IMR-90 (cell line): ENCODE data around the gene POU2AF2. TPM values are rescaled to one million over a fixed set of nuclear protein-coding genes. Genes with fewer than 3 reads are reported as not detected.

Experiments
- ATAC-seq: fragments of 200-7000 bp; cut with Tn5 transposase; 2 replicates; pipeline ENCODE4 v1.9.1; 2020; ENCODE audit warnings: low read depth, mild to moderate bottlenecking, moderate library complexity
- BruUV-seq: library from RNA; stranded (reverse); fragments of 400-500 nt; replicated peaks from 2 replicates; lab custom pipeline; 2021; lab: Mats Ljungman, UMichigan
- CTCF ChIA-PET: fragments of 300-600 bp; formaldehyde crosslinking; extraction: SDS; loops from one replicate; lab custom pipeline; 2021; ENCODE audit warnings: antibody characterized with exemption; lab: Yijun Ruan, JAX
- POLR2A ChIA-PET: fragments of 300-600 bp; sonication (Branson Sonifier 250); formaldehyde crosslinking; loops from one replicate; lab custom pipeline; 2022; ENCODE audit warnings: antibody characterized with exemption; ENCODE audit not compliant: unreplicated experiment; lab: Charles Lee
- DNase-seq: peaks from one replicate; pipeline ENCODE4 v3.0.0; 2013
- H2AFZ ChIP-seq: replicated peaks from 2 replicates; pipeline ENCODE3; 2013; ENCODE audit warnings: low read length, mild to moderate bottlenecking; ENCODE audit not compliant: poor library complexity
- H2AK5ac ChIP-seq: 2 replicates; pipeline ENCODE4 v1.6.1; 2013; ENCODE audit warnings: low read depth, low read length, inconsistent platforms
- H2AK9ac ChIP-seq: replicated peaks from 2 replicates; pipeline ENCODE3; 2013; ENCODE audit warnings: mild to moderate bottlenecking, low read depth, low read length, moderate library complexity; ENCODE audit not compliant: poor library complexity
- H2BK120ac ChIP-seq: 2 replicates; pipeline ENCODE4 v1.6.1; 2013; ENCODE audit warnings: low read depth, low read length, inconsistent platforms
- H2BK15ac ChIP-seq: 3 replicates; pipeline ENCODE4 v1.6.1; 2013; ENCODE audit warnings: low read depth, low read length, inconsistent platforms
- H2BK20ac ChIP-seq: 2 replicates; pipeline ENCODE4 v1.6.1; 2013; ENCODE audit warnings: low read depth, mild to moderate bottlenecking, inconsistent platforms, low read length, moderate library complexity
- H2BK5ac ChIP-seq: 2 replicates; pipeline ENCODE4 v1.6.1; 2013; ENCODE audit warnings: mild to moderate bottlenecking, low read depth, low read length, inconsistent platforms; ENCODE audit not compliant: poor library complexity, severe bottlenecking
- H3K14ac ChIP-seq: replicated peaks from 2 replicates; pipeline ENCODE4 v1.6.1; 2013; ENCODE audit warnings: low read depth, low read length, inconsistent platforms
- H3K18ac ChIP-seq: 2 replicates; pipeline ENCODE4 v1.6.1; 2013; ENCODE audit warnings: low read depth, low read length, control low read depth
- H3K23ac ChIP-seq: 2 replicates; pipeline ENCODE4 v1.6.1; 2013; ENCODE audit warnings: low read depth, low read length, inconsistent platforms
- H3K27ac ChIP-seq: 2 replicates; pipeline ENCODE4 v1.5.1; 2013; ENCODE audit warnings: mild to moderate bottlenecking, control low read depth, low read length; ENCODE audit not compliant: insufficient read depth
- H3K27me3 ChIP-seq: 2 replicates; pipeline ENCODE4 v1.6.1; 2013; ENCODE audit warnings: low read length; ENCODE audit not compliant: control insufficient read depth, insufficient read depth
- H3K36me3 ChIP-seq: 2 replicates; pipeline ENCODE4 v1.6.1; 2013; ENCODE audit warnings: low read length, mixed read lengths; ENCODE audit not compliant: control insufficient read depth, insufficient read depth
- H3K4ac ChIP-seq: 2 replicates; pipeline ENCODE4 v1.6.1; 2013; ENCODE audit warnings: low read depth, low read length, inconsistent platforms
- H3K4me1 ChIP-seq: 2 replicates; pipeline ENCODE4 v1.6.1; 2013; ENCODE audit warnings: low read length, mixed read lengths; ENCODE audit not compliant: control insufficient read depth, insufficient read depth
- H3K4me2 ChIP-seq: 2 replicates; pipeline ENCODE4 v1.6.1; 2013; ENCODE audit warnings: low read depth, mild to moderate bottlenecking, control low read depth, low read length, moderate library complexity
- H3K4me3 ChIP-seq: 2 replicates; pipeline ENCODE4 v1.5.1; 2013; ENCODE audit warnings: low read depth, mild to moderate bottlenecking, control low read depth, low read length, moderate library complexity; ENCODE audit not compliant: insufficient read depth
- H3K56ac ChIP-seq: 2 replicates; pipeline ENCODE4 v1.6.1; 2013; ENCODE audit warnings: low read length, inconsistent platforms; ENCODE audit not compliant: insufficient read depth; ENCODE audit errors: extremely low read depth
- H3K79me1 ChIP-seq, 2 experiments: 2 replicates each; pipeline ENCODE4 v1.6.1; 2013; ENCODE audit warnings: low read length in 2 of 2, inconsistent platforms in 1 of 2, low read depth in 1 of 2
- H3K9ac ChIP-seq: 2 replicates; pipeline ENCODE4 v1.6.1; 2013; ENCODE audit warnings: low read depth, low read length, control low read depth
- H3K9me1 ChIP-seq: 2 replicates; pipeline ENCODE4 v1.6.1; 2013; ENCODE audit warnings: low read length, inconsistent platforms; ENCODE audit not compliant: insufficient read depth
- H3K9me3 ChIP-seq: 2 replicates; pipeline ENCODE4 v1.6.1; 2013; ENCODE audit warnings: low read length; ENCODE audit not compliant: control insufficient read depth, insufficient read depth
- H4K20me1 ChIP-seq: 2 replicates; pipeline ENCODE4 v1.6.1; 2013; ENCODE audit warnings: low read length, inconsistent platforms; ENCODE audit not compliant: insufficient read depth
- H4K5ac ChIP-seq: 2 replicates; pipeline ENCODE4 v1.6.1; 2013; ENCODE audit warnings: mild to moderate bottlenecking, low read depth, low read length, control low read depth
- H4K8ac ChIP-seq, 2 experiments: 2 replicates each; pipeline ENCODE4 v1.6.1; 2013; ENCODE audit warnings: low read depth in 2 of 2, low read length in 2 of 2, control low read depth in 1 of 2, inconsistent platforms in 1 of 2
- H4K91ac ChIP-seq: 2 replicates; pipeline ENCODE4 v1.6.1; 2013; ENCODE audit warnings: low read depth, low read length, inconsistent platforms; ENCODE audit not compliant: insufficient read depth
- BHLHE40 ChIP-seq: fragments of 150-350 bp; IDR thresholded peaks from 2 replicates; pipeline ENCODE4 v1.6.1; 2016; ENCODE audit warnings: mild to moderate bottlenecking, low read depth, low read length
- CEBPB ChIP-seq: IDR thresholded peaks from 2 replicates; pipeline ENCODE4 v1.6.1; 2012; ENCODE audit warnings: low read depth, low read length, improper control_type of control experiment
- CTCF ChIP-seq: conservative IDR thresholded peaks from 2 replicates; pipeline ENCODE4 v1.5.1; 2012; ENCODE audit warnings: mild to moderate bottlenecking, low read depth, low read length, improper control_type of control experiment
- ELK1 ChIP-seq: fragments of 150-350 bp; IDR thresholded peaks from 2 replicates; pipeline ENCODE4 v1.6.1; 2016; ENCODE audit warnings: low read depth, mild to moderate bottlenecking, low read length, moderate library complexity, borderline replicate concordance
- FOS ChIP-seq: fragments of 150-350 bp; IDR thresholded peaks from 2 replicates; pipeline ENCODE4 v1.6.1; 2016; ENCODE audit warnings: low read depth, low read length
- MAFK ChIP-seq: IDR thresholded peaks from 2 replicates; pipeline ENCODE4 v1.6.1; 2012; ENCODE audit warnings: low read depth, low read length, improper control_type of control experiment
- MAZ ChIP-seq: IDR thresholded peaks from 2 replicates; pipeline ENCODE4 v1.6.1; 2012; ENCODE audit warnings: low read depth, mild to moderate bottlenecking, low read length, improper control_type of control experiment, moderate library complexity, borderline replicate concordance
- MXI1 ChIP-seq: IDR thresholded peaks from 2 replicates; pipeline ENCODE4 v1.6.1; 2012; ENCODE audit warnings: low read depth, mild to moderate bottlenecking, low read length, moderate library complexity, borderline replicate concordance
- NFE2L2 ChIP-seq: fragments of 150-350 bp; IDR thresholded peaks from 2 replicates; pipeline ENCODE4 v1.6.1; 2016; ENCODE audit warnings: low read depth, mild to moderate bottlenecking, low read length
- RCOR1 ChIP-seq: IDR thresholded peaks from 2 replicates; pipeline ENCODE4 v1.6.1; 2012; ENCODE audit warnings: mild to moderate bottlenecking, low read length, improper control_type of control experiment; ENCODE audit not compliant: insufficient replicate concordance
- RFX5 ChIP-seq: IDR thresholded peaks from 2 replicates; pipeline ENCODE4 v1.8.0; 2012; ENCODE audit warnings: low read depth, mild to moderate bottlenecking, low read length, moderate library complexity
- USF2 ChIP-seq: fragments of 150-350 bp; IDR thresholded peaks from 2 replicates; pipeline ENCODE4 v1.6.1; 2017; ENCODE audit warnings: mild to moderate bottlenecking, antibody characterized with exemption, low read length, low read depth
- WGBS, 2 experiments: methylation state at CpG; one replicate each; pipeline versions ENCODE4 v1.1.5 to v1.1.7; 2013; ENCODE audit warnings: missing lambda C conversion rate in 2 of 2; ENCODE audit not compliant: insufficient read length in 1 of 2; ENCODE audit errors: extremely low coverage in 2 of 2; 5-methylcytosine and 5-hydroxymethylcytosine counted together
- dilution Hi-C: fragments of 300-500 bp; cut with HindIII; formaldehyde crosslinking; loops from one replicate; pipeline ENCODE4 v1.14.3; 2018; ENCODE audit warnings: low sequenced_read_pairs; ENCODE audit not compliant: unreplicated experiment
- in situ Hi-C: fragments of 300-500 bp; cut with MboI; formaldehyde crosslinking; loops from 3 replicates; pipeline ENCODE4 v1.14.3; 2019; ENCODE audit warnings: low sequenced_read_pairs, inconsistent platforms, mixed read lengths
- intact Hi-C: fragments of 100-400 bp; cut with micrococcal nuclease; formaldehyde crosslinking; loops from 2 replicates; pipeline ENCODE4 v1.10.0; 2022
- polyA plus RNA-seq, 3 experiments: library from polyadenylated mRNA; depleted of rRNA; stranded (reverse); fragments of >200 nt; gene quantifications; 2 replicates each; pipeline ENCODE4 v1.2.3, GENCODE V29; 2012; ENCODE audit warnings: low replicate concordance in 1 of 3
- total RNA-seq: library from RNA; depleted of rRNA; stranded (reverse); fragments of >200 nt; gene quantifications from 2 replicates; pipeline ENCODE4 v1.2.3, GENCODE V29; 2012

Gene POU2AF2
- total and polyA plus RNA-seq, 2 of the 4 experiments (the other 2 are of a cell fraction), result not detected

GRCh38 chr11:111264646-111265045, 19.1 kb downstream of the POU2AF2 start:
- Histone ChIP-seq H3K9ac (no peak overlapping the region), H3K4me1 (no peaks in the 10 kb centered on the region), H3K9me1 (no peaks in the 10 kb centered on the region), H2BK15ac (no peak overlapping the region), H3K36me3 (no peaks in the 10 kb centered on the region), H4K5ac (no peak overlapping the region), H2AK9ac (no peak overlapping the region), H3K79me1 (no peaks in the 10 kb centered on the region), H3K4me2 (no peak overlapping the region), H4K8ac (no peak overlapping the region), H3K4me3 (no peak overlapping the region), H3K4ac (no peak overlapping the region), H2AFZ (peak overlapping the region; percentile 32), H3K56ac (no peak overlapping the region), H3K18ac (no peak overlapping the region), H3K14ac (no peak overlapping the region), H3K27me3 (peaks cover 24% of the 10 kb centered on the region), H2BK120ac (no peak overlapping the region), H3K27ac (no peak overlapping the region), H2BK5ac (no peak overlapping the region), H3K9me3 (no peaks in the 10 kb centered on the region), H4K20me1 (no peaks in the 10 kb centered on the region), H4K91ac (no peak overlapping the region), H3K23ac (no peak overlapping the region), H2AK5ac (no peak overlapping the region), H2BK20ac (no peak overlapping the region)
- TF ChIP-seq RFX5, result no peak
- no peak for TF ChIP-seq ELK1
- TF ChIP-seq BHLHE40, result no peak
- TF ChIP-seq MAZ, result no peak
- TF ChIP-seq FOS, result no peak
- no peak for TF ChIP-seq USF2
- no peak for TF ChIP-seq MXI1
- TF ChIP-seq CTCF, result no peak
- TF ChIP-seq CEBPB, result no peak
- no peak for TF ChIP-seq RCOR1
- no peak for TF ChIP-seq NFE2L2
- no peak for TF ChIP-seq MAFK
- no TSS peak for BruUV-seq
- DNase-seq, result no peak
- ChIA-PET POLR2A (no interaction called here), CTCF (no interaction called here)
- dilution Hi-C loops, result no loop called here
- no CpG with 5 or more reads among the region's 1 CpG for WGBS, 2 experiments
- ATAC-seq, result no peak
- intact Hi-C loops, result no loop called here
- in situ Hi-C loops, result no loop called here
